Naive thymus-derived CD4-positive, alpha-beta T cell (primary cell): ENCODE measurements around the gene ANKRD52. TPM values are rescaled to one million over a fixed set of nuclear protein-coding genes. Genes with fewer than 3 reads are reported as not detected.
A peak's percentile ranks its signal among the peaks of the same experiment; 100 is the strongest.
"Not testable (repeated sequence)": the region's sequence is repeated elsewhere in the genome, so short reads cannot be mapped to it uniquely, and the experiment has no call there.

Experiments used
- ATAC-seq: fragments of 150-1000 bp; cut with Tn5 transposase; 2 replicates; pipeline ENCODE4 v1.10.0; 2021; ENCODE audit warnings: mild to moderate bottlenecking, moderate library complexity
- CTCF ChIA-PET: fragments of 350-600 bp; sonication (Branson Sonifier 250); formaldehyde crosslinking; loops from one replicate; lab custom pipeline; 2021; ENCODE audit warnings: antibody characterized with exemption; lab: Charles Lee
- POLR2A ChIA-PET: fragments of 350-600 bp; sonication (Branson Sonifier 250); formaldehyde crosslinking; loops from one replicate; lab custom pipeline; 2021; ENCODE audit warnings: antibody characterized with exemption, inconsistent platforms; lab: Charles Lee
- DNase-seq, 9 donors: peaks; one replicate each; pipeline versions ENCODE4 v3.0.0 to v3.0.0-alpha.2; 2020 to 2022; ENCODE audit warnings: mixed read lengths in 1 of 9
- H3K27ac ChIP-seq: one replicate; pipeline ENCODE4 v1.7.0; 2013; ENCODE audit warnings: mild to moderate bottlenecking, low read depth, low read length, moderate library complexity
- H3K27me3 ChIP-seq, 2 donors: one replicate each; pipeline ENCODE4 v1.7.0; 2013; ENCODE audit warnings: low read length in 2 of 2, mild to moderate bottlenecking in 2 of 2, moderate library complexity in 2 of 2; ENCODE audit not compliant: control insufficient read depth in 2 of 2, insufficient read depth in 2 of 2
- H3K36me3 ChIP-seq, 3 experiments: 1 replicate in 2 of 3; 2 replicates in 1 of 3; pipeline ENCODE4 v1.7.0; 2013; ENCODE audit warnings: low read length in 3 of 3, mild to moderate bottlenecking in 3 of 3, moderate library complexity in 1 of 3; ENCODE audit not compliant: insufficient read depth in 3 of 3, control insufficient read depth in 2 of 3
- H3K4me1 ChIP-seq, 2 donors: one replicate each; pipeline ENCODE4 v1.7.0; 2013; ENCODE audit warnings: low read length in 2 of 2, mild to moderate bottlenecking in 2 of 2, moderate library complexity in 1 of 2; ENCODE audit not compliant: control insufficient read depth in 2 of 2, insufficient read depth in 2 of 2
- H3K4me3 ChIP-seq: 2 replicates; pipeline ENCODE4 v1.7.0; 2013; ENCODE audit warnings: mild to moderate bottlenecking, low read length
- H3K9me3 ChIP-seq, 3 experiments: 1 replicate in 2 of 3; 2 replicates in 1 of 3; pipeline ENCODE4 v1.7.0; 2013; ENCODE audit warnings: low read length in 3 of 3; ENCODE audit not compliant: control insufficient read depth in 2 of 3
- H3K27ac Mint-ChIP-seq, 9 donors: one replicate each; pipeline ENCODE4 v1.8.0; 2020 to 2022; ENCODE audit warnings: mixed read lengths in 9 of 9, mild to moderate bottlenecking in 8 of 9, moderate library complexity in 5 of 9, inconsistent platforms in 2 of 9
- H3K27me3 Mint-ChIP-seq, 5 donors: one replicate each; pipeline ENCODE4 v1.8.0; 2021 to 2022; ENCODE audit warnings: mixed read lengths in 5 of 5, mild to moderate bottlenecking in 1 of 5
- H3K36me3 Mint-ChIP-seq, 5 donors: one replicate each; pipeline ENCODE4 v1.8.0; 2020 to 2022; ENCODE audit warnings: mixed read lengths in 5 of 5, mild to moderate bottlenecking in 3 of 5, inconsistent platforms in 1 of 5
- H3K4me1 Mint-ChIP-seq, 7 donors: one replicate each; pipeline ENCODE4 v1.8.0; 2020 to 2022; ENCODE audit warnings: mixed read lengths in 7 of 7, mild to moderate bottlenecking in 3 of 7, inconsistent platforms in 1 of 7
- H3K4me3 Mint-ChIP-seq, 10 donors: one replicate each; pipeline ENCODE4 v1.8.0; 2020 to 2022; ENCODE audit warnings: mild to moderate bottlenecking in 10 of 10, mixed read lengths in 10 of 10, moderate library complexity in 6 of 10, inconsistent platforms in 2 of 10
- H3K9me3 Mint-ChIP-seq, 11 donors: one replicate each; pipeline ENCODE4 v1.8.0; 2020 to 2022; ENCODE audit warnings: mixed read lengths in 11 of 11, mild to moderate bottlenecking in 4 of 11, inconsistent platforms in 1 of 11, moderate library complexity in 1 of 11
- intact Hi-C, 2 donors: fragments of 100-400 bp; cut with micrococcal nuclease; formaldehyde crosslinking; loops; one replicate each; pipeline ENCODE4 v1.15.1; 2023
- polyA plus RNA-seq, 2 donors: library from polyadenylated mRNA; unstranded; fragments of 300-500 nt; fragmentation: Illumina TruSeq; gene quantifications; one replicate each; pipeline ENCODE4 v1.2.3, GENCODE V29; 2021
- total RNA-seq, 6 experiments: library from RNA in 5 of 6; stranded (reverse) in 5 of 6; gene quantifications; 1 replicate in 5 of 6; 2 replicates in 1 of 6; pipeline ENCODE4 v1.2.3 and lab custom pipeline; 2021 to 2026

Gene ANKRD52
- total and polyA plus RNA-seq, 7 experiments from 2014 or later, result 5.1 to 64.4 (median 33.7) TPM

DNA sequence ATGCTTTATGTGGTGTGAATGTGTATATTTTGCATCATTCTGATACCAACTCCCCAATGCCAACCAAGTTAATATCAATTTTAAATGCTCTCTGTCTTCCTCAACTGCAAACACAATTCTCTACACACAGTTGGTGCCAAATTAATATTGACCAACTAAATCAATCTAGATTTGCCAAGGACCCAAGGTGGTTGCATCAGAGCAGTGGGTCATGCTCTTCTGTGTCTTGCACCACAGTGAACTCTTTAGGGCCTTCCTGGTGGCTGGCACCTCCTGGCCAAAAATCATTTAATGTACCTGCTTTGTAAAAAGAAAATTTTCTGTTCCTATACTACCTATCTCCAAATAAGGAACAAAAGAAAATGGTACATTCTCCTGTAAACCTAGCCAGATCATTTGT lies 22.7 kb upstream of the ANKRD52 start:
- H3K27me3 Mint-ChIP-seq, result no peaks in the 10 kb centered on the region
- no peak for ATAC-seq
- no peak overlapping the region for H3K4me3 Mint-ChIP-seq
- Histone ChIP-seq H3K4me3 (no peak overlapping the region), H3K27me3 (no peaks in the 10 kb centered on the region), H3K27ac (no peak overlapping the region), H3K4me1 (no peaks in the 10 kb centered on the region), H3K9me3 (no peaks in the 10 kb centered on the region), H3K36me3 (peaks cover 11 to 81% (median 31%) of the 10 kb centered on the region in 3 experiments)
- intact Hi-C loops, result no loop called here
- peaks cover 0 to 3% (median 0%) of the 10 kb centered on the region in 7 donors for H3K4me1 Mint-ChIP-seq
- peak overlapping the region in 7 of 9 donors; percentile 1 to 68 (median 27) for H3K27ac Mint-ChIP-seq
- ChIA-PET CTCF (no interaction called here), POLR2A (interaction anchor here (0.7 kb wide), 1 partner anchor 9 kb away, joined by 3 read pairs; no protein-coding TSS in a partner anchor)
- H3K36me3 Mint-ChIP-seq, result peaks cover 0 to 35% (median 27%) of the 10 kb centered on the region in 5 donors
- no peaks in the 10 kb centered on the region for H3K9me3 Mint-ChIP-seq
- DNase-seq, result no peak

DNA sequence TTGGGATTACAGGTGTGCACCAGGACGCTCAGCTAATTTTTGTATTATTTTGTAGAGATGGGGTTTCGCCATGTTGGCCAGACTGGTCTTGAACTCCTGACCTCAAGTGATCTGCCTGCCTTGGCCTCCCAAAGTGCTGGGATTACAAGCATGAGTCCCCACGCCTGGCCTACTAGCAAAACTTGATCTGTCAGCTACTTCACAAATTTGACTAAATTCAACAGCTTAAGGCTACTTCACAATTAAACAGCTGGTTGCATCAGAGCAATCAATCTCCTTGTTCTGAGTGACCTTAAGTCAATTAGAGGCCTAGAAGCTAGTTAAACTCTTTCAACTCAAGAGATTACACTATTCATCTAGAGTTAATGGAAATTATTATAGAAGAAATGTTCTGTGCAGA lies 20.7 kb upstream of the ANKRD52 start:
- Mint-ChIP-seq H3K36me3 (peaks cover 6 to 40% (median 30%) of the 10 kb centered on the region in 5 donors), H3K27ac (peak overlapping the region in 1 of 9 donors; percentile 32), H3K4me1 (peaks cover 0 to 3% (median 0%) of the 10 kb centered on the region in 7 donors), H3K9me3 (no peaks in the 10 kb centered on the region), H3K27me3 (no peaks in the 10 kb centered on the region), H3K4me3 (no peak overlapping the region)
- Histone ChIP-seq H3K27me3 (no peaks in the 10 kb centered on the region), H3K4me3 (no peak overlapping the region), H3K9me3 (no peaks in the 10 kb centered on the region), H3K36me3 (peaks cover 14 to 92% (median 30%) of the 10 kb centered on the region in 3 experiments), H3K4me1 (no peaks in the 10 kb centered on the region), H3K27ac (no peak overlapping the region)
- DNase-seq (no peak), ATAC-seq (no peak)
- CTCF ChIA-PET, result interaction anchor here (0.6 kb wide), 1 partner anchor 1509 kb away, joined by 3 read pairs; no protein-coding TSS in a partner anchor
- POLR2A ChIA-PET, result interaction anchor here (0.6 to 1.3 kb wide), 2 partner anchors 12 to 305 kb away, joined by 3 to 4 read pairs; partner anchors contain the start of gene COQ10A
- intact Hi-C loops, result no loop called here

DNA sequence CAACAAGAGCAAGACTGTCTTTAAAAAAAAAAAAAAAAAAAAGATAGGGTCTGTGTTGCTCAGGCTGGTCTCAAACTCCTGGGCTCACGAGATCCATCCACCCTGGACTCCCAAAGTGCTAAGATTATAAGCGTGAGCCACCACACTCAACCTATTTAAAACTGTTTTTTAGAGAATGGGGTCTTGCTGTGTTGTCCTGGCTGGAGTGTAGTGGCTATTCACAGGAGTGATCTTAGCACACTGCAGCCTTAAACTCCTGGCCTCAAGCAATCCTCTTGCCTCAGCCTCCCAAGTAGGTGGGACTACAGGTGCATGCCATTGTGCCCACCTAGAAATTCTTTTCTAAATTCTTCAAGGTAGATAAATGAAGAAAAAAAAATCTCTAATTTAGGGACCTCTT lies 16.1 kb upstream of the ANKRD52 start:
- no peak for ATAC-seq
- Histone ChIP-seq H3K4me3 (no peak overlapping the region), H3K36me3 (peaks cover 9 to 73% (median 26%) of the 10 kb centered on the region in 3 experiments), H3K27ac (no peak overlapping the region), H3K9me3 (no peaks in the 10 kb centered on the region), H3K27me3 (no peaks in the 10 kb centered on the region), H3K4me1 (no peaks in the 10 kb centered on the region)
- intact Hi-C loops, result no loop called here
- no peaks in the 10 kb centered on the region for H3K9me3 Mint-ChIP-seq
- H3K4me3 Mint-ChIP-seq, result no peak overlapping the region
- peaks cover 12 to 37% (median 25%) of the 10 kb centered on the region in 5 donors for H3K36me3 Mint-ChIP-seq
- peaks cover 0 to 3% (median 0%) of the 10 kb centered on the region in 7 donors for H3K4me1 Mint-ChIP-seq
- H3K27ac Mint-ChIP-seq, result no peak overlapping the region
- ChIA-PET POLR2A (no interaction called here), CTCF (no interaction called here)
- no peaks in the 10 kb centered on the region for H3K27me3 Mint-ChIP-seq
- DNase-seq, result no peak

- DNase-seq, H3K4me1 ChIP-seq, H3K4me3 ChIP-seq, H3K4me3 Mint-ChIP-seq, H3K9me3 Mint-ChIP-seq, H3K27me3 ChIP-seq, intact Hi-C loops, H3K4me1 Mint-ChIP-seq, CTCF ChIA-PET, H3K27ac ChIP-seq, H3K27me3 Mint-ChIP-seq, H3K9me3 ChIP-seq, ATAC-seq: not testable (repeated sequence)
- Mint-ChIP-seq H3K27ac (peak overlapping the region in 2 of 9 donors; percentile 12 to 32), H3K36me3 (peaks cover 12 to 35% (median 21%) of the 10 kb centered on the region in 5 donors)
- H3K36me3 ChIP-seq, result peaks cover 7 to 54% (median 19%) of the 10 kb centered on the region in 3 experiments
- POLR2A ChIA-PET, result interaction anchor here (0.7 to 1.0 kb wide), 2 partner anchors 20 to 157 kb away, joined by 3 to 4 read pairs; no protein-coding TSS in a partner anchor
Observed at GRCh38 chr12:56272468-56272867, 14.3 kb upstream of the ANKRD52 start.

- no peak for ATAC-seq
Observed at GRCh38 chr12:56271031-56271430, 12.8 kb upstream of the ANKRD52 start.

DNA sequence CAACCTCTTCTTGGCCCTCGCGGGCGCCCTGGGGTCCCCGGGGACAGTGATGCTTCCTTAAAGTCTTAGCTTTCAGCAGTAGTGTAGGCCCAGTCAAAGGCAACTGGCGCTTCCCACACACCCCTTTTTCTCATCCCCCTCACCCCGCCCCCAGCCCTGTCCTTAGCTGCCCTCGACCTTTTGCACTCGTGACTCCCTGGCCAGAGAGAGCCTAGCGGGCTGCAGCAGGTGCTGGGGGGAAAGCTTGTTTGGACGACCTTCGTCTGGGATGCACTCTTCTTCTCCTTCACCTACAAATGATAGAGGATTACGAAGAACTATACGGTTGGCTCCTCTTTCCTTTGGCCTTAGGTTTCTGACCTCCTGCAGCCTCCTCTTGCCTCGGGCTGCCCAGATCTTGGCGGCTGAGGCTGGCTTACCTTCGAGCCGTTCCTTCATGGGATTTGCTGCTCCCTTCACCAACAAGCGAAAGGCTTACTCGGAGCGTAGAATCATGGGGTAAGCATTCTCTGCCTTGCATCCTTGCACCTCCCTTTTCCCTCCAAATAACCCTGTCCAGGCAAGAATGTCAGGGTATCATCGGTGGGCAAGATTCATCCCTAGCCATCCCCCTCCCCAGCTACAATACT lies 9.4 kb upstream of the ANKRD52 start:
- Histone ChIP-seq H3K36me3 (peaks cover 0 to 11% (median 0%) of the 10 kb centered on the region in 3 experiments), H3K27ac (peak overlapping the region; percentile 94), H3K4me1 (peaks cover 0 to 8% of the 10 kb centered on the region in 2 donors), H3K9me3 (no peaks in the 10 kb centered on the region), H3K4me3 (peak overlapping the region; percentile 88), H3K27me3 (no peaks in the 10 kb centered on the region)
- peaks cover 0 to 22% (median 20%) of the 10 kb centered on the region in 7 donors for H3K4me1 Mint-ChIP-seq
- peaks cover 0 to 2% (median 0%) of the 10 kb centered on the region in 11 donors for H3K9me3 Mint-ChIP-seq
- ChIA-PET CTCF (interaction anchor here (0.6 to 2.3 kb wide), 8 partner anchors 11 to 196 kb away, joined by 3 to 6 read pairs (median 4); partner anchors contain the start of genes SMARCC2 and TIMELESS), POLR2A (interaction anchor here (1.0 to 2.0 kb wide), 11 partner anchors 9 to 201 kb away, joined by 3 to 16 read pairs (median 5); partner anchors contain the start of genes ANKRD52, RNF41, SPRYD4 and ZC3H10)
- H3K36me3 Mint-ChIP-seq, result peaks cover 0 to 15% (median 2%) of the 10 kb centered on the region in 5 donors
- H3K4me3 Mint-ChIP-seq, result peak overlapping the region; percentile 80 to 100 (median 92)
- no peak for ATAC-seq
- DNase-seq, result no peak
- no peaks in the 10 kb centered on the region for H3K27me3 Mint-ChIP-seq
- H3K27ac Mint-ChIP-seq, result peak overlapping the region; percentile 75 to 97 (median 84)
- intact Hi-C loops, result loop anchor here (1.0 to 5.0 kb wide), 8 partner anchors 9 to 1165 kb away; partner anchors contain the start of genes ZC3H10 (in 2 of the 2), ANKRD52 (in 1 of the 2), CS (in 1 of the 2) and INHBC (in 1 of the 2)

More at GRCh38 chr12:56271031-56271430, 12.8 kb upstream of the ANKRD52 start:
- Mint-ChIP-seq H3K27ac (peak overlapping the region in 6 of 9 donors; percentile 10 to 78 (median 42)), H3K36me3 (peaks cover 12 to 35% (median 18%) of the 10 kb centered on the region in 5 donors), H3K4me1 (peaks cover 0 to 20% (median 17%) of the 10 kb centered on the region in 7 donors), H3K9me3 (peaks cover 0 to 2% (median 0%) of the 10 kb centered on the region in 11 donors), H3K4me3 (no peak overlapping the region), H3K27me3 (no peaks in the 10 kb centered on the region)
- peak overlapping the region; percentile 44 for H3K27ac ChIP-seq
- intact Hi-C loops, result no loop called here
- ChIA-PET POLR2A (interaction anchor here (0.7 kb wide), 1 partner anchor 45 kb away, joined by 3 read pairs; the partner anchor contains the start of gene CNPY2), CTCF (interaction anchor here (0.8 kb wide), 2 partner anchors 14 to 79 kb away, joined by 3 read pairs; no protein-coding TSS in a partner anchor)
- DNase-seq, result no peak
- no peaks in the 10 kb centered on the region for H3K9me3 ChIP-seq
- no peak overlapping the region for H3K4me3 ChIP-seq
- peaks cover 7 to 43% (median 14%) of the 10 kb centered on the region in 3 experiments for H3K36me3 ChIP-seq
- H3K4me1 ChIP-seq, result peaks cover 0 to 8% of the 10 kb centered on the region in 2 donors
- H3K27me3 ChIP-seq, result no peaks in the 10 kb centered on the region
